SK-N-MC (cell line): ENCODE data around the gene VAV3.

Experiments used
- EZH2 ChIP-seq: fragments of 200-600 bp; sonication (generic); IDR thresholded peaks from one replicate; pipeline ENCODE4 v1.6.1; 2017; ENCODE audit warnings: antibody characterized with exemption
- FOXP2 ChIP-seq: optimal IDR thresholded peaks from 2 replicates; pipeline ENCODE3; 2011; ENCODE audit warnings: mild to moderate bottlenecking, moderate library complexity; ENCODE audit not compliant: insufficient read depth; ENCODE audit errors: extremely low read length, control extremely low read depth
- POLR2AphosphoS5 ChIP-seq: IDR thresholded peaks from 2 replicates; pipeline ENCODE4 v1.6.1; 2012; ENCODE audit warnings: mild to moderate bottlenecking, low read depth, low read length, borderline replicate concordance

DNA sequence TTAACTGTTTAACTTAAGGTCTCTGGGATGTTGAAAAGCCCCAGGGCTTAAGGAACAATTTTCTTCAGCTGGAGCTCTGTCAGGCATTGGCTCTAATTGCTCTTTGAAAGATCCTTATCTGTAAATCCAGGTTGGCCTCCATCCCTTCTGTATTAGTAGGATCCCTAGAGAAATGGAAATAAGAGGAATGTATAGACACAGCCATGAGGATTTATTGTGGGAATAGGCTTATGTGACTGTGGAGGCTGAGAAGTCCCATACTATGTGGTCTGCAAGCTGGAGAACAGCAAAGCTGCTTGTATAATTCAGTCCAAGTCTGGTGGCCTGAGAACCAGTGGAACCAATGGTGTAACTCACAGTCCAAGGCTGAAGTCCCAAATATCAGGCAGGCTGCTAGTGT is 47.6 kb upstream of the VAV3 start:
- TF ChIP-seq EZH2 (no peak), POLR2AphosphoS5 (no peak), FOXP2 (no peak)
